CD4-positive, alpha-beta T cell treated with Interferon gamma for 1 hour (primary cell): ENCODE results near the gene PRDM7.
"Not testable (repeated sequence)": the region's sequence is repeated elsewhere in the genome, so short reads cannot be mapped to it uniquely, and the experiment has no call there.

ENCODE experiments used
- DNase-seq: peaks from one replicate; pipeline ENCODE4 v3.0.0-alpha.2; 2020

PRDM7 gene

GRCh38 chr16:90077240-90077756 lies at the start of gene PRDM7:
Gene PRDM7 (minus strand): TSS chr16:90077331. CDS start chr16:90075910, 1,421 bp downstream.
- peak; percentile 96 for DNase-seq

- not testable (repeated sequence) for DNase-seq
Measured at GRCh38 chr16:90121846-90122245, 44.7 kb upstream of the PRDM7 start.

GRCh38 chr16:90107617-90108016 lies 30.5 kb upstream of the PRDM7 start:
- not testable (repeated sequence) for DNase-seq

- not testable (repeated sequence) for DNase-seq
Measured at GRCh38 chr16:90107060-90107459, 29.9 kb upstream of the PRDM7 start.

GRCh38 chr16:90106271-90106670 lies 29.1 kb upstream of the PRDM7 start:
- peak; percentile 61 for DNase-seq

- peak; percentile 13 for DNase-seq
Measured at GRCh38 chr16:90104725-90105124, 27.6 kb upstream of the PRDM7 start.

- DNase-seq = peak; percentile 28
Measured at GRCh38 chr16:90102086-90102884, 25.2 kb upstream of the PRDM7 start.

- DNase-seq = not testable (repeated sequence)
Measured at GRCh38 chr16:90101332-90101731, 24.2 kb upstream of the PRDM7 start.

- DNase-seq = not testable (repeated sequence)
Measured at GRCh38 chr16:90100790-90101189, 23.7 kb upstream of the PRDM7 start.

GRCh38 chr16:90100229-90100628 lies 23.1 kb upstream of the PRDM7 start:
- peak; percentile 16 for DNase-seq

- not testable (repeated sequence) for DNase-seq
Measured at GRCh38 chr16:90098936-90099335, 21.8 kb upstream of the PRDM7 start.

GRCh38 chr16:90097010-90097684 lies 20.0 kb upstream of the PRDM7 start:
- DNase-seq = not testable (repeated sequence)

- DNase-seq = not testable (repeated sequence)
Measured at GRCh38 chr16:90094791-90095190, 17.7 kb upstream of the PRDM7 start.

GRCh38 chr16:90094296-90094695 lies 17.2 kb upstream of the PRDM7 start:
- not testable (repeated sequence) for DNase-seq

GRCh38 chr16:90093799-90094198 lies 16.7 kb upstream of the PRDM7 start:
- DNase-seq = not testable (repeated sequence)

GRCh38 chr16:90092781-90093180 lies 15.7 kb upstream of the PRDM7 start:
- DNase-seq = not testable (repeated sequence)

GRCh38 chr16:90084215-90084950 lies 7.3 kb upstream of the PRDM7 start:
- DNase-seq = no peak

- DNase-seq = no peak
Measured at GRCh38 chr16:90083139-90083538, 6.0 kb upstream of the PRDM7 start.

- no peak for DNase-seq
Measured at GRCh38 chr16:90081606-90081970, 4.5 kb upstream of the PRDM7 start.

GRCh38 chr16:90078579-90078895 lies 1.4 kb upstream of the PRDM7 start:
- no peak for DNase-seq

GRCh38 chr16:90077757-90078578 lies 837 bp upstream of the PRDM7 start:
- peak; percentile 31 for DNase-seq

GRCh38 chr16:90072442-90073105 lies 4.6 kb downstream of the PRDM7 start:
- no peak for DNase-seq
